ENCODE measurements around the gene TMEM95.
A peak's percentile ranks its signal among the peaks of the same experiment; 100 is the strongest.
"Not testable (repeated sequence)": the region's sequence is repeated elsewhere in the genome, so short reads cannot be mapped to it uniquely, and the experiment has no call there.

The TMEM95 gene

DNA sequence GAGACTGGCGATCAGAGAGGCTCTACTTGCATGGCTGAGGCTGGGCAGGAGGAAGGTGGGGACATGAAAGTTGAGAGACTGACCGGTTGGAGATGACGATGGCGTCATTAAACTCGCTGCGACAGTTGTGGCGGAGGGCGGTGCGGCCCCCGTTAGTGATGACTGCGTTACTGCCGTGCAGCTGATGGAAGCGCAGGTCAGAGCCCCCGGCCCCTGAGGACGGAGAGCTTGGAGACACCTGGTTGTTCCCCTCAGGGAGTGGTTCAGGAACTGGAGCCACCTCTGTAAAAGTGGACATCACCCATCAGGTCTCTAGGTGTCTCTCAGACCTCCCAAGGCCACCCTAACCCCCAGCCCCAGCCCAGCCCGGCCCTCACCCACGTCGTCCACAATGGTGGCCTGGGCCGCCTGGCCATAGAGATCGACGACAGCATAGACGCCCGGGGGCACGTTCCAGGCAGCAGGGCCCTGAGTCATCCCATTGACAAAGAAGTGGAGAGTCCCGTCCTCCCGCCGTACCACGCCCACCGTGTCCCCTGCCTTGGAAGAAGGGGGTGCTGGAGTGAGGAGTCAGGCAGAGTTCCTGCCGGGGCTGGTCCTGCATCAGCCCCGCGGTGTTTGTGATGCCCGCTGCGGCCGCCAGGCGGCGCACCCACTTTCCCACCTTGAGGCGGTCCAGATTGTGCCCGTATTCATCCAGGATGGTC lies 31.1 kb upstream of the TMEM95 start:
- peak in 1 of 2 donors; percentile 71 for DNase-seq

DNA sequence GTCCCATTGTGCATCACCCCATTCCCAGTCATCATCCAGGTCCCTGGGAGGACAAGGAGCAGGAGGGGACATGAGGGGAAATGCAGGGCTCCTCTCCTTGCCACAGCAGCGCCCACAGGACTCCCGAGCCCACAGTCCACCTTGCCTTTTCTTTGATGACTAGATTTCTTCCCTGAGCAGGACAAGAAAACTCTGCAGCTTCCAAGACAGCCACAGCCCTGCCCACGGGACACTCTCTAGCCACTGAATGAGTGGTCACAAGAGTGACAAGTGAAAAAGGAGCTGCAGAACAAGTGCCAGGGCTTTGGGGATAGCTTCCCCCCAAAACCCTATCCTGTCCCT lies 30.5 kb upstream of the TMEM95 start:
- no peak for DNase-seq

GRCh38 chr17:7325031-7325528 lies 29.9 kb upstream of the TMEM95 start:
- no peak for DNase-seq

- DNase-seq, result no peak
Measured at GRCh38 chr17:7326186-7326585, 28.8 kb upstream of the TMEM95 start.

GRCh38 chr17:7327056-7327455 lies 27.9 kb upstream of the TMEM95 start:
- DNase-seq, result no peak

DNA sequence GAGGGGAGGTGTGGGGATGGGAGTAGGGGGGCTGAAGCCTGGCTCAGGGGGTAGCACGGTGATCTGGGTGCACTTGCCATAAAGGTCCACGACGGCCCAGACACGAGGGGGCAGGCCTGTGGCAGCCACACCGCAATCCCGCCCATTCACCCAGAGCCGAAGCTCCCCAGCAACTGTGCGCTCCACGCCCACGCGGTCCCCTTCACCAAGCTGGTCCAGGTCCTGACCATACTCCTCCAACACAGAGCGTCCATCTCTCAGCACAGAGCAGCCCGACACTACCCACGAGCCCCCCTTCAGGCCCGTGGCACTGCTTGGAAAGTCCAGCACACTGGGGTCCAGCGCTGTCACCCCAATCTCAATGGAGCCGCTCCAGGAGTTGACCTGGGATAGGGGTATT lies 27.5 kb upstream of the TMEM95 start:
- no peak for DNase-seq

GRCh38 chr17:7328009-7328408 lies 26.9 kb upstream of the TMEM95 start:
- no peak for DNase-seq

- peak in 1 of 2 donors; percentile 9 for DNase-seq
Measured at GRCh38 chr17:7328840-7329373, 26.0 kb upstream of the TMEM95 start, which contains the start of gene NEURL4. NEURL4 (minus strand) TSS chr17:7329335; CDS start chr17:7329312, 23 bp downstream.

DNA sequence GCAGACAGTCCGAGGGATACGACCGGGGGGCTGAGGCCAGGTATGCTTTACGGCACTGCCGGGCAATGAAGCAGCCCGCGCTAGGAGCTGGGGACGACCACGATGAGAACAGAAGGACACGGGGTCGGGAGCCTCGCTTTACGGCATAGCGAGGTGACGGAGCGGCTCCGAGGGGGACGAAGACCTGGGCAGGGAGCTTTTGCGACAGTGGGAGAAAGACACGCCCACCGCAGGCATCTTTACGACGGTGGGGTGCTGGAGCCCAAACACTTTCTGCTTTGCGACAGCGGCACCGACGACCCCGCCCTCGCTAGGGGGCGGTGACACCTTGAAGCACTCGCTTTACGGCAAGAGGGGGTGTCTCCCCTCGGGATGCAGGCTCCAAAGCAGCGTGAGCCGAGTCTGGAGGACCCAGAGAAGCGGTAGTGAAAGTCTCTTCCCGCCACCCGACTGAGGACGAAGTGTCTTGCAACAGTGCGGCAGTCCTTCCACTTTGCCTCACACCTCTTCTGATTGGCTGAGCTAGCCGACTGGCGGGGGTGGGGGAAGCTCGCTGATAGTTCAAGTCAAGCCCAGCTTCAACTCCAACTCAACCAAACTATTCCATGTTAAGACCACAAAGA lies 25.5 kb upstream of the TMEM95 start:
- DNase-seq, result peak; percentile 97 to 100

GRCh38 chr17:7329997-7330637 lies 24.8 kb upstream of the TMEM95 start:
- DNase-seq, result peak; percentile 74 to 78

- DNase-seq, result no peak
Measured at GRCh38 chr17:7330638-7331015, 24.3 kb upstream of the TMEM95 start.

- DNase-seq, result no peak
Measured at GRCh38 chr17:7332111-7332510, 22.8 kb upstream of the TMEM95 start.

GRCh38 chr17:7332600-7333069 lies 22.3 kb upstream of the TMEM95 start:
- DNase-seq, result not testable (repeated sequence)

- DNase-seq, result no peak
Measured at GRCh38 chr17:7334938-7335538, 19.9 kb upstream of the TMEM95 start.

GRCh38 chr17:7335765-7336164 lies 19.2 kb upstream of the TMEM95 start:
- DNase-seq, result not testable (repeated sequence)

DNA sequence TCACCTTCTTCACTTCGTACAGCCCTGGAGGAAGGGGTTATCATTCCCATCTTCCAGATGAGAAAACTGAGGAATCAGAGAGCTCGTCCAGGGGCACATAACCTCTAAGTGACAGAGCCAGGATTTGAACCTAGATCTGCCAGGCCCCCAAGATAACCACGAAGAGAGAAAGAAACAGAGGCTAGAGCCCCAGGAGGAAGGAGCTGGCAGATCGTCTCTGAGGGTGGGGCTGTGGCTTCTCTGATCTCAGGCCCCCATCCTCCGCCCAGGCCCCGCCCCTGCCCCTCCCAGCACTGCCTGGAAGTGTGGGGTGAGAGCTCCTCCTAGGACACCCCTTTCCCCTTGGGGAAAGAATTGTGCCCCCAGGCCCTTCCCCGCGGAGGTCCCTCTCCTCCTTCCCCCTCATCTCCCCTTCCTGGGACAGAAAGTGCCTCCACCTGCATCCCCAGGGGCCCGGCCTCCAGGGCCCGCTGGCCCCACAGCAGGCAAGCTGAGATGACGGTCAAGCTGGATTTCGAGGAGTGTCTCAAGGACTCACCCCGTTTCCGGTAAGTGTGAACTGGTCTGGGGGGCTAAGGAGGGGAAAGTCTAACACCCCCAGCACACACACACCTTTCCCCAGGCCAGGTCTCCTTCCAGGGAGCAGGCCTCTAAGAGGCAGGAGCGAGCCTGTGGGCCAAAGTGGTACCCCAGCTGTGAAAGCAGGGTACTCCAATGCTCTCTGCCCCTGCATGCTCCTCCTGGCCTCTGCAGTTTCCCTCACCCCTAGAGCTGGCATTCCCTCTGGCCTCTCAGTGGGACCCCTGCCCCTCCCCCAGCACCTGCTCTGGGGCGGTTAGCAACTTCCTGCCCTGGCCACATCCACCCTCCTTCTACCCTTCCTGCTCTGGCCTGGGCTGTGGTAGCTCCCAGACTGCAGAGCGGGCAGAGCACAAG lies 18.4 kb upstream of the TMEM95 start, which contains the start of gene ACAP1:
TSS of gene ACAP1 (plus strand) at position 290 of the 936 bp plus-strand sequence. CDS start at position 496, 206 bp downstream.
- peak in 1 of 2 donors; percentile 16 for DNase-seq

DNA sequence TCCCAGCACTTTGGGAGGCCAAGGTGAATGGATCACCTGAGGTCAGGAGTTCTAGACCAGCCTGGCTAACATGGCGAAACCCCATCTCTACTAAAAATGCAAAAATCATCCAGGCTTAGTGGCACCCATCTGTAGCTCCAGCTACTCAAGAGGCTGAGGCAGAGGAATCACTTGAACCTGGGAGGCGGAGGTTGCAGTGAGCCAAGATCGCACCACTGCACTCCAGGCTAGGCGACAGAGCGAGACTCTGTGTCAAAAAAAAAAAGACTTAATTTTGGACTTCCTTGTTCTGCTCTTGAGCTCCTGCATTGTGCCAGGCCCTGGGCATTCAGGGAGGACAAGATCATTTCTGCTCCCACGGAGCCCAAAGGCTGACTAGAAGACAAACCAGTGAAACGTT lies 17.4 kb upstream of the TMEM95 start:
- not testable (repeated sequence) for DNase-seq

DNA sequence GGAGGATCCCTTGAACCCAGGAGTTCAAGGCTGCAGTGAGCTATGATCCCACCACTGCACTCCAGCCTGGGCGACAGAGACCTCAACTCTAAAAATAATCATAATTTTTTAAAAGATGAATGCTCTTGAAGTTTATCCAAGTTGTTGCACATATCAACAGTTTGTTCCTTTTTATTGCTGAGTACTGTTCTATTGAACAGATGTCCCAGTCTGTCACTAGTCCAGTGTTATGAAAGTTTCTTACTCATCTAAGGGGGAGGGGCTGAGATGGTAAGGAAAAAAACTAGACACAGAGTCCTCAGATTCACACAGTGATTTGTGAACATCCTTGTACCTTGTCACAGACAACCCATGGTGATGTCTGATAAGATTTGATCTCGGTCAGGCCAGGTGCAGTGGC lies 14.8 kb upstream of the TMEM95 start:
- DNase-seq, result peak; percentile 42 to 48

GRCh38 chr17:7341842-7342241 lies 13.1 kb upstream of the TMEM95 start:
- no peak for DNase-seq

DNA sequence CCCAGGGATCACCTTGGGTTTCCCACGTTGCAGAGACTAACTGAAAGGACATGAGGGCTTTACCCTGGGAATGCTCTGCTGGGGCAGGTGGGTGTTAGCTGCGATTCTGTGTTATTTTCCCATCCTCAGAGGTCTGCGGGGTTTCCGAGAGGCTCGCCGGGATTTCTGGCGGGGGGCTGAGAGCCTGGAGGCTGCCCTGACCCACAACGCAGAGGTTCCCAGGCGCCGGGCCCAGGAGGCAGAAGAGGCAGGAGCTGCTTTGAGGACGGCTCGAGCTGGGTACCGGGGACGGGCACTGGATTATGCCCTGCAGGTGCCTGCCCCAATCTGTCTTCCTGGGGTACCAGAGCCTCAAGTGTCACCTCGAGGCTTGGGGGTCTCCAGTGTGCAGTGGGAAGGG lies 11.7 kb upstream of the TMEM95 start:
- no peak for DNase-seq

- DNase-seq, result no peak
Measured at GRCh38 chr17:7346761-7347614, 8.0 kb upstream of the TMEM95 start.

All from inflammatory macrophage treated with lipopolysaccharide for 1 hour (primary cell).